ENCODE measurements around the gene SSBP4.

SSBP4 gene

GRCh38 chr19:18422530-18423191, 3.5 kb downstream of the SSBP4 start:
- DNase-seq, result no peak

- no peak for DNase-seq
These were observed 4.2 kb downstream of the SSBP4 start for GRCh38 chr19:18423258-18424020.

DNA sequence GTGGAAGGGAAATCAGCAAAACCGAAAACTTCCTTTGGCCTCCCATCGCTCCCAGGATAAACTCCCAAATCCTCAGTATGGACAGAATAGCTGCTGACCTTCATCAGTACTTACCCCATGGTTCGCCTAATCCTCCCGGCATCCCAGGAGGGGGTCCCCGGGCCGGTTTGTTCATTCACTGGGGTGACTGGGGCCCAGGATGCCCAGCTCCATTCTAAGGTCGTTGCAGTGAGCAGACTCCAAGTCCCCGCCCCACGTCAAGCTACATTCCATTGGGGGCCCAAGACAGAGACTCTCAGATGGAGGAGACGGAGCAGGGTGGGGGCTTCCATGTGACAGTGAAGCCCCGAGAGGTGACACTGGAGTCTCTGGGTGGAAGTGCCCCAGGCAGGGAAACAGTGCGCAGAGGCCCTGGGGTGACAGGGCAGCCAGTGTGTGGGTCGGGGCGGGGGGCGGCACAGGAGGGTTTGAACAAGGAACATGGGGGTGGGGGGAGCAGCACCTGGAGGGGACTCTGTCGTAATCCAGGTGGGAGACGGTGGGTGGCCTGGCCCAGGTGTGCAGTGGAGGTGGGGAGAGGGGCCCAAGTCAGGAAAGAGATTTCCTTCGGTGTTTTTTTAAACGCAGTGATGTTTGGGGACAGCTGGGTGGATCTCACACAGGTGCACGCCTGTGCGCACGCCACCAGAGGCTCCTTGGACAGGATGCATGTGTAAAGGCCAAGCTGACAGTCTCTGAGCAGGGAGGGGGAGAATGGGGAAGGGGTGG, 5.1 kb downstream of the SSBP4 start:
- DNase-seq, result no peak

- DNase-seq, result no peak
These were observed 5.8 kb downstream of the SSBP4 start for GRCh38 chr19:18424890-18425514.

- DNase-seq, result peak; percentile 29
These were observed 6.6 kb downstream of the SSBP4 start for GRCh38 chr19:18425515-18426415.

DNA sequence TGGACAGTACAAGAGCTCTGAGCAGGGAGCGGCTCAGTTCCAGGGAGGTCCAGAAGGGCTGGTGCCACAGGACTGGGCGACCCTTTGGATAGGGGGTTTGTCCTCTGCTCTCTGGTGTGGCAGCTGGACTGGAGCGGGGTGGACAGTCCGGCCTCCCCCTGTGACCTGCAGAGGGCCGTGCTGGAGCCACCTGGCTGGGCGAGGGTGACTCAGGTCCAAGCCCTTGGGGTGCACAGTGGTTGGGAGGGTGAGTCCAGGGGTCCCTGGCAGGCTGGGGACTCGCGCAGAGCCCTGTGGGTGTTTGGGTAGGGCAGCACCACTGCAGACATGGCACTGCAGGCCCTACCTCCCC, 7.2 kb downstream of the SSBP4 start:
- DNase-seq, result no peak

GRCh38 chr19:18427080-18427742, 8.0 kb downstream of the SSBP4 start:
- DNase-seq, result no peak

DNA sequence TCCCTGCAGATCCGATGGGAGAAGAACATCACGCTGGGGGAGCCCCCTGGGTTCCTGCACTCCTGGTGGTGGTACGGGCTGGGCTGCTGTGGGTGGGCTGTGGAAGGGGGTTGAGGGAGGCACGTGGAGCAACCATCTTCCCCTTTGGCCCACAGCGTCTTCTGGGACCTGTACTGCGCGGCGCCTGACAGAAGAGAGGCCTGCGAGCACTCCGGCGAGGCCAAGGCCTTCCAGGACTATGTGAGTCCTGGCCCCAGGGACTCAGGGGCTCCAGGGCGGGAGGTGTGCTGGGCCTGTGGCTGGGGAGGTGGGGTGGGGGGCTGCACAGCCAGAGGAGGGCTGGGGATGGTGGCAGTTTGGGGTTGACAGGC, 8.5 kb downstream of the SSBP4 start:
- DNase-seq, result no peak

DNA sequence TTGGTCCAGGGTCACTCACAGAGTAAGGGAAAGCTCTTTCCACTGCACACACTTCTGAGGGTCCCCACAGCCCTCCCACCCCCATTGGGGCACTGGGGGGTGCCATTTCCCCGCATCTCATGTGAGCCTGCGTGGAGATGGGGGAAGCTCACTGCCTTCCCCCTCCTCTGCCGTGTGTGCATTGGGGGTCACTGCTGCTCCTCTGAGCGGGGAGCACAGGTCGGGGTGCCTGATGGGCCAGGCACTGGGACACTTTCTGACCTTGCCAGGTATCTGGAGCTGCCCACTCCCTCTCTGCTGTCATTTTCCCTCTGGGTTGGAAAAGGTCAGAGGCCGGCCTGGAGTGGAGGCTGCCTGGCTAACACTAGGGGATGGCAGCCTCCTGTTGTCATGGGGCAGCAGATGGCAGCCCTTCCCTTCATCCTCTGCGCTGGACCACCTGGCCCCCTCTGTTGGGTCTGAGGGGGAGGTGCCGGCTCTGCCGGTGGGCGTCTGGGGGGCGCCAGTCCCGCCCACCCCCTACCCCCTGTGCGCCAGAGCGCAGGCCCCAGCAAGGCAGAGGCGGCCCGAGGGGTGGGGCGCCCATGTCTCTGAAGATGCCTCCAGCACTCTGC, 9.1 kb downstream of the SSBP4 start:
- peak; percentile 69 for DNase-seq

- DNase-seq, result peak; percentile 69
These were observed 9.8 kb downstream of the SSBP4 start for GRCh38 chr19:18428787-18429674.

- no peak for DNase-seq
These were observed 10.7 kb downstream of the SSBP4 start for GRCh38 chr19:18429717-18430416.

DNA sequence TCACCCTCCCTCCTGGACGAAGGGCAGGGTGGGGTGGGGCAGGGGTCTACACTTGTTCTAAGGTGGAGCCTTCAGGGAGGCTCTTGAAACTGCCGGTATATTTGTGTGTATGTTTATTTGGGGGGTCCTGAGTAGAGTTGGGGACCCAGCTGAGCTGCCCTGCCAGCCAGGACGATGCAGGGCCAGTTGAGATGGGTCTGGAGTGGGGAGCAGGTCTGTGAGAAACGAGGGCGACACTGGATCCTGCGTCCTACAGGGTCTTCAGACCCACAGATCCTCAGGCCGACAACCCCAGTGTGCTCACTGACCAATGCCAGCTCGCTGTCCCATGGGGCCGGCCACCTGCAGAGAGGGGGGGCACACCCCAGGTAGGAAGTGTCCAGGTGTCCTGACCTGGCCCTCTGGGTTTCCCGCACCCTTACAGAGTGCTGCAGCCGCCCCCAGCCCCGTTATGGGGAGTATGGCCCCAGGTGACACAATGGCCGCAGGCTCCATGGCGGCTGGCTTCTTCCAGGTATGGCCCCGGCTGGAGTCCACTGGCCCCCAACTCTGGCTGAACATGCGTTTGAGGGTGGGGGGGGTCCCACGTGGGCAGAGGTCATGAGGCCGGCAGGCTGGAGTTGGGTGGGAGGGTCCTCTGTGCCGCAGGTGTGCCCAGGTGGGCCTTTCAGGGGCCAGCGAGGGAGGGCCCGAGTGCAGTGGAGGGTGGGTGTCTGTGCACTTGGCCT, 11.4 kb downstream of the SSBP4 start:
- no peak for DNase-seq

GRCh38 chr19:18431351-18432197, 12.4 kb downstream of the SSBP4 start:
- DNase-seq, result no peak

- DNase-seq, result no peak
These were observed 13.2 kb downstream of the SSBP4 start for GRCh38 chr19:18432275-18433014.

DNA sequence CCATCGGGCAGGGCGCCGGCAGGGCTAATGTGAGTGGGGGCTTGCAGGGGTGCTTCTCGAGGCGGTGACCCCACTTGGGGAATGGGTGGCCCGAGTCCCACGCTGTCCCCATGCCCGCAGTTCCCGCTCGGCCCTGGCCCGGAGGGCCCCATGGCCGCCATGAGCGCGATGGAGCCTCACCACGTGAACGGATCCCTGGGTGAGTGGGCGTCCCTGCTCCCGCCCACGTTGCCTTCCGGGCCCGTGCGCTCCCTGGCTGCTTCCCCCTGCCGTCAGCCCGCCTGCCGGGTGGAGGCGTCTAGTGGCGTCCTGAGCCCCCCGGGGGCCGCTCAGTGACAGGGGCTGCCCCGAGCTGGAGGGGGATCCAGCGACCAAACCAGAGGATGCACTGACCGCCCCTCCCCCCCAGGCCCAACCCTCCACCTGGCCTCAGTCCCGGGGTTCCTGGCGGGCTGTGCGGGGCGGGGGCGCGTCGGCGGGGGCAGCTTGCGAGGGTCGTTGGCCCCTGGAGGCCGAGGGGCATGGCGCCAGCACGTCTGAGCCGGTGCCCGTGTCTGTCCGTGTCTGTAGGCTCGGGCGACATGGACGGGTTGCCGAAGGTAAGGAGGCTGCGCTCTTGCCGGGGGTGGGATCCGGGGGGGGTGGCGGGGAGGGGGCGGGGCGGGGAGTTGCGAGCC, 14.0 kb downstream of the SSBP4 start:
- DNase-seq, result no peak

GRCh38 chr19:18433735-18434398, 14.7 kb downstream of the SSBP4 start:
- no peak for DNase-seq

Measured in NCI-H1694 treated with DMSO at 0.1 percent for 48 hours (cell line).